ENCODE measurements around the gene FRMD7. TPM values are rescaled to one million over a fixed set of nuclear protein-coding genes. Genes with fewer than 3 reads are reported as not detected.

Gene FRMD7
- total and polyA plus RNA-seq, 2 of the 4 experiments (the other 2 are of a cell fraction) = not detected

GRCh38 chrX:132071254-132071653 lies 56.6 kb downstream of the FRMD7 start:
- Histone ChIP-seq H2AFZ (replicated peaks; ENCODE audit: low read length, poor library complexity) (no peak overlapping the region), H3K23ac (ENCODE audit: low read depth, low read length) (no peak overlapping the region), H2BK5ac (ENCODE audit: low read depth, low read length, poor library complexity, severe bottlenecking) (no peak overlapping the region), H4K20me1 (ENCODE audit: insufficient read depth, low read length) (no peaks in the 10 kb centered on the region), H2BK20ac (ENCODE audit: low read depth, low read length) (no peak overlapping the region), H2BK120ac (ENCODE audit: low read depth, low read length) (no peak overlapping the region), H3K4me2 (ENCODE audit: low read depth, low read length) (no peak overlapping the region), H3K9me1 (ENCODE audit: insufficient read depth, low read length) (no peaks in the 10 kb centered on the region), H3K9ac (ENCODE audit: low read depth, low read length) (no peak overlapping the region), H3K4me1 (ENCODE audit: control insufficient read depth, insufficient read depth, low read length) (no peaks in the 10 kb centered on the region), H4K8ac (ENCODE audit: low read depth in 2 of 2, low read length in 2 of 2) (no peak overlapping the region), H3K9me3 (ENCODE audit: control insufficient read depth, insufficient read depth, low read length) (no peaks in the 10 kb centered on the region), H3K27me3 (ENCODE audit: control insufficient read depth, insufficient read depth, low read length) (no peaks in the 10 kb centered on the region), H3K4ac (ENCODE audit: low read depth, low read length) (no peak overlapping the region), H3K27ac (ENCODE audit: insufficient read depth, low read length) (no peak overlapping the region), H3K36me3 (ENCODE audit: control insufficient read depth, insufficient read depth, low read length) (no peaks in the 10 kb centered on the region), H4K91ac (ENCODE audit: insufficient read depth, low read depth, low read length) (no peak overlapping the region), H3K18ac (ENCODE audit: low read depth, low read length) (no peak overlapping the region), H3K14ac (replicated peaks; ENCODE audit: low read depth, low read length) (no peak overlapping the region), H4K5ac (ENCODE audit: low read depth, low read length) (no peak overlapping the region), H3K79me1 (ENCODE audit: low read depth in 1 of 2, low read length in 2 of 2) (no peaks in the 10 kb centered on the region), H2AK9ac (replicated peaks; ENCODE audit: low read depth, low read length, poor library complexity) (no peak overlapping the region), H2AK5ac (ENCODE audit: low read depth, low read length) (no peak overlapping the region), H2BK15ac (ENCODE audit: low read depth, low read length) (no peak overlapping the region), H3K4me3 (ENCODE audit: insufficient read depth, low read depth, low read length) (no peak overlapping the region), H3K56ac (ENCODE audit: extremely low read depth, insufficient read depth, low read length) (no peak overlapping the region)
- intact Hi-C loops (cut with micrococcal nuclease) = loop anchor here (2.0 kb wide), 1 partner anchor 230 kb away; no protein-coding TSS in a partner anchor
- ATAC-seq (ENCODE audit: low read depth) = no peak
- CTCF ChIA-PET = interaction anchor here (0.6 to 1.4 kb wide), 5 partner anchors 8 to 17 kb away, joined by 3 read pairs; no protein-coding TSS in a partner anchor
- no peak for TF ChIP-seq MAZ (IDR thresholded peaks at IDR 0.05; ENCODE audit: borderline replicate concordance, low read depth, low read length)
- peak; percentile 13; the same call in 1 of the 2 replicates for TF ChIP-seq CTCF (conservative IDR thresholded peaks at IDR 0.05; ENCODE audit: low read depth, low read length)
- TF ChIP-seq RAD21 (IDR thresholded peaks at IDR 0.05; ENCODE audit: low read length) = no peak
- TF ChIP-seq USF2 (IDR thresholded peaks at IDR 0.05; ENCODE audit: low read depth, low read length) = no peak
- DNase-seq = no peak
- in situ Hi-C loops (cut with MboI; ENCODE audit: low sequenced_read_pairs) = no loop called here
- POLR2A ChIA-PET (ENCODE audit: unreplicated experiment) = no interaction called here
- dilution Hi-C loops (cut with HindIII; ENCODE audit: low sequenced_read_pairs, unreplicated experiment) = no loop called here
- no TSS peak for BruUV-seq (replicated peaks)

Measured in IMR-90 (cell line).